ENCODE measurements around the gene FARSB.
A peak's percentile ranks its signal among the peaks of the same experiment; 100 is the strongest.

The FARSB gene

DNA sequence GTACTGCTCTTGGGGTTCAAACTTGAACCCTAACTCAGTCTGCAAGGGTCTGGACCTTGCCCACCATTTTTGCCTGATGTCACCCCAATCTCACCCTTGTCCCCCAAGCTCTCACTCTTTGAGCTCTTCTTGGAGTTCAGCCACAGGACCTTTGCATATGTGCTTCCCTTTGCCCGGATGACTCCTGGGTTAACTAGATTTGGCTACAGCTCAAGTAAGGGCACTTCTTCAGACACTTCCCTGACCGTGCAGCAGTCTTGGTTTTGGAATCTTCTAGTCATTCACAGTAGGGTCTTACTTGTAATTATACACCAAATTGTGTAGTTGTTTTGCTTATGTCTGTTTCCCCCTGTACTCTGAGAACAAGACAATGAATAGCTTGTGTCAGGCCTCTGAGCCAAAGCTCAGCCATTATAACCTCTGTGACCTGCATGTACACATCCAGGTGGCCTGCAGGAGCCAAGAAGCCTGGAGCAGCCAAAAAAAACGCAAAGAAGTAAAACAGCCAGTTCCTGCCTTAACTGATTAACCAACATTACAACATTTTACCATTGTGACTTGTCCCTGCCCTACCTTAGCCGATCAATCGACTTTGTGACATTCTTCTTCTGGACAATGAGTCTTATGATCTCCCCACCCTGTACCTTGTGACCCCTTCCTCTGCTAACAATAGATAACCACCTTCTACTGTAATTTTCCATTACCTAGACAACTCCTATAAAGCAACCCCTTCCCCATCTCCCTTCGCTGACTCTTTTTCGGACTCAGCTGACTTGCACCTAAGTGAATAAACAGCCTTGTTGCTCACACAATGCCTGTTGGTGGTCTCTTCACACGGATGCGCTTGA is 14.5 kb upstream of the FARSB start:
- Mint-ChIP-seq H3K27me3 (ENCODE audit: low read depth, poor library complexity) (peaks cover 72% of the 10 kb centered on the region), H3K9me3 (no peaks in the 10 kb centered on the region), H3K4me1 (peaks cover 6% of the 10 kb centered on the region), H3K4me3 (peak overlapping the region; percentile 72), H3K27ac (no peak overlapping the region), H3K36me3 (ENCODE audit: low read depth) (no peaks in the 10 kb centered on the region)
- TF ChIP-seq, protein P1, sequence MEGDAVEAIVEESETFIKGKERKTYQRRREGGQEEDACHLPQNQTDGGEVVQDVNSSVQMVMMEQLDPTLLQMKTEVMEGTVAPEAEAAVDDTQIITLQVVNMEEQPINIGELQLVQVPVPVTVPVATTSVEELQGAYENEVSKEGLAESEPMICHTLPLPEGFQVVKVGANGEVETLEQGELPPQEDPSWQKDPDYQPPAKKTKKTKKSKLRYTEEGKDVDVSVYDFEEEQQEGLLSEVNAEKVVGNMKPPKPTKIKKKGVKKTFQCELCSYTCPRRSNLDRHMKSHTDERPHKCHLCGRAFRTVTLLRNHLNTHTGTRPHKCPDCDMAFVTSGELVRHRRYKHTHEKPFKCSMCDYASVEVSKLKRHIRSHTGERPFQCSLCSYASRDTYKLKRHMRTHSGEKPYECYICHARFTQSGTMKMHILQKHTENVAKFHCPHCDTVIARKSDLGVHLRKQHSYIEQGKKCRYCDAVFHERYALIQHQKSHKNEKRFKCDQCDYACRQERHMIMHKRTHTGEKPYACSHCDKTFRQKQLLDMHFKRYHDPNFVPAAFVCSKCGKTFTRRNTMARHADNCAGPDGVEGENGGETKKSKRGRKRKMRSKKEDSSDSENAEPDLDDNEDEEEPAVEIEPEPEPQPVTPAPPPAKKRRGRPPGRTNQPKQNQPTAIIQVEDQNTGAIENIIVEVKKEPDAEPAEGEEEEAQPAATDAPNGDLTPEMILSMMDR (IDR thresholded peaks at IDR 0.05): no peak
- DNase-seq: no peak

DNA sequence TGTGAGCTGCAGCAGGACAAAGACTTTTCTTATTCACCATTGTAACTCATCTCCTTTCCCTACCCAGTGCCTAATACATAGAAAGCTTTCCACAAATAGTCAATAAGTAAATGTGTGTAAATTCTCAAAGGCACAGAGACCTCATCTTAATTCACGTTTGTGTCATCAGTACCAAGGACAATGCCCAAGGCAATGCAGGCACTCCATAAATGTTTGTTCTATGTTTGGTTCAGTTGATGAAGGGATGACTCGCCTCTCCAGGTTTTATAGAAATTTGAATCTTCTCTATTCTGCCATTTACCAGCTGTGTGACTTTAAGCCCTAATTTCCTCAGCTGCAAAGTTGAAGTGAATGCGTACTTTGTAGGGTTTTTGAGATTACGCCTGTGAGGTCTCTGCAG is 13.5 kb upstream of the FARSB start:
- TF ChIP-seq, protein P1 (IDR thresholded peaks at IDR 0.05): no peak

DNA sequence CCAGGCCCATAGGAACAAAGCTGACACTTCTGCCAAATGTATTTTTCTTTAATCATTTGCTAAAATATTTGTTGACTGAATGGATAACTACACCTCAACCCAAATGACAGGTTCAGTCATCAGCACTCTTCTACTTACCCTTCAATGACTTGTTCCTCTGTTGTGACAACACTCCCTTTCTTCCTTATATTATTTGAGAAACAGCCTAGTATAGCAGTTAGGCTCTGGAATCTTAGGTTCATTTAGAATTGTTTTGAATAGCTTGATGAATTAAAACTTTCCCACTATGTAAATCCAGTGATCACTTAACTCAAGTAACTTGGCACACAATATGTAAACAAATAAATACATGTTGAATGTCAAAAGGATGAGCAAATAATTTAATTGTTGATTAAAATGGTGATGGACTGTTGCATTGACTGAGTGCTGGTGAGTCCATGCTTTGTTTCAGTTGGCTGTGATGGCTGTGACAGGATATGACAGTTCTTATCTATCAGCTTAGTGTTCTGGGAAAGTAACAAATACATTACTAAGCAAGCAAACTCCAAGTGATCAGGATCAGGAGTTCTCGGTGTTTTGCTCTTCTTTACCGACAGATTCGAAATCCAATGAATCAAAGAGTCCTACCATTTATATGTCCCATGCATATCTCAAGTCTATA is 12.7 kb upstream of the FARSB start:
- Mint-ChIP-seq H3K27ac (no peak overlapping the region), H3K4me1 (peaks cover 6% of the 10 kb centered on the region), H3K4me3 (no peak overlapping the region), H3K36me3 (ENCODE audit: low read depth) (no peaks in the 10 kb centered on the region), H3K9me3 (no peaks in the 10 kb centered on the region), H3K27me3 (ENCODE audit: low read depth, poor library complexity) (peaks cover 60% of the 10 kb centered on the region)
- TF ChIP-seq, protein P1 (IDR thresholded peaks at IDR 0.05): no peak
- DNase-seq: no peak

More for the DNA sequence above, 13.5 kb upstream of the FARSB start:
- no peak for DNase-seq
- Mint-ChIP-seq H3K36me3 (ENCODE audit: low read depth) (no peaks in the 10 kb centered on the region), H3K27me3 (ENCODE audit: low read depth, poor library complexity) (peaks cover 66% of the 10 kb centered on the region), H3K9me3 (no peaks in the 10 kb centered on the region), H3K4me1 (peaks cover 6% of the 10 kb centered on the region), H3K4me3 (no peak overlapping the region), H3K27ac (no peak overlapping the region)

DNA sequence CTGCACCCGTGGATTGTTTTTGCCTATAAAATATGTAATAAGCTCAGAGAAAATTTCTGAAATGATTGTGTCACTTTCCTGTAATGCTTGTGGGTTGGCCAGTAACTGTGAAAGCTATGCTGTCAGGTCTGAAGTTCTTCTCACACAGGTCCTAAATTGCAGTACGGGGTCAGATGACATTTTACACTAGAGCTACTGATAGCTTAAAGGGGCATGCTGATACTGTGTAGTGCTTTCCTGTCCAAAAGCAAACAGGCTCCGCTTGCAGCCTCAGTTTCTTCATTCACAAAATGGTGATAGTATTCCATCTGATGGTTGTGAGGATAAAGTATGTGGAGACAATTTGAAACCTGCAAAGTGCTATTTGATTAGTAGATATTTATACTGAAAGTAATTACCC is 7.6 kb upstream of the FARSB start:
- no peaks in the 10 kb centered on the region for H3K4me1 Mint-ChIP-seq
- DNase-seq: no peak
- H3K4me3 Mint-ChIP-seq: no peak overlapping the region
- no peaks in the 10 kb centered on the region for H3K9me3 Mint-ChIP-seq
- no peak overlapping the region for H3K27ac Mint-ChIP-seq
- TF ChIP-seq, protein P1 (IDR thresholded peaks at IDR 0.05): no peak
- H3K36me3 Mint-ChIP-seq (ENCODE audit: low read depth): no peaks in the 10 kb centered on the region
- H3K27me3 Mint-ChIP-seq (ENCODE audit: low read depth, poor library complexity): peaks cover 14% of the 10 kb centered on the region

DNA sequence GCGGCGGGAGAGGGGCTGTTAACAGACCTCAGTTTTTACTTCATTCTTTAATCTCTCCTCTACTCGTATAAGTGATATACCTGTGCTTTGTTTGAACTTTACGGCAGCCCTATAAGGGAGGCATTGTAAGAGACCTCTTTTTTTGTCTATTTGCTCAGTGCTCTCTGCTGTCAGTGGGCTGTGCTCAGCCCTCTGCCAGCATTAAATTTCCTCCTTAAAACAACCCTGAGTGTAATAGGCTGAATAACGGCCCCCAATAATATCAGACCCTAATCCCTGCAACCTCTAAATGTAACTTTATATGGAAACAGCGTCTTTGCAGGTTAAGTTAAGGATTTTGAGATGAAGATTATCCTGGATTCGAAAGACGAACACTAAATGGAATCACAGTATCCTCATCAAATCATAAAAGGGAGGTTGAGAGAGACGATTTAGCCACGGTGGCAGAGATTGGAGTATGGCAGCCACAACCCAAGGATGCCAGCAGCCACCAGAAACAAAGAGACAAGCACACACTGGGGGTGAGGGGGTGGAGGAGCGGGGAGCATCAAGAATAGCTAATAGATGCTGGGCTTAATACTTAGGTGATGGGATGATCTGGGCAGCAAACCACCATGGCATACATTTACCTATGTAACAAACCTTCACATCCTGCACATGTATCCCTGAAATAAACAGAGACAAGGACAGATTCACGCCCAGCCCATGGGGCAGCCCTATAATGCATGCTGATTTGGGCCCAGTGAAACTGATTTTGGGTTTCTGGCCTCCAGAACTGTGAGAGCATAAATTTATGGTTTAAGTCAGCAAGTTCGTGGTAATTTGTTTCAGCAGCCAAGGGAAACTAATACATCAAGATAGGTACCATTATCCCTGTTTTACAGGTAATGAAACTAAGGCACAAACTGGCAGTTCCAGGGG is 894 bp upstream of the FARSB start:
- peak; percentile 9 for DNase-seq
- Mint-ChIP-seq H3K27ac (peak overlapping the region; percentile 100), H3K4me1 (peaks cover 41% of the 10 kb centered on the region), H3K36me3 (ENCODE audit: low read depth) (peaks cover 5% of the 10 kb centered on the region), H3K27me3 (ENCODE audit: low read depth, poor library complexity) (no peaks in the 10 kb centered on the region), H3K9me3 (no peaks in the 10 kb centered on the region), H3K4me3 (peak overlapping the region; percentile 99)
- TF ChIP-seq, protein P1 (IDR thresholded peaks at IDR 0.05): no peak

All from nephron progenitor cell (in vitro differentiated cells).